DMS 273 (cell line): ENCODE results near the gene TSC22D4.

Source experiments
- DNase-seq: peaks from one replicate; lab custom pipeline; 2025; ENCODE audit not compliant: unreplicated experiment; lab: John Stamatoyannopoulos, UW

The TSC22D4 gene

DNA sequence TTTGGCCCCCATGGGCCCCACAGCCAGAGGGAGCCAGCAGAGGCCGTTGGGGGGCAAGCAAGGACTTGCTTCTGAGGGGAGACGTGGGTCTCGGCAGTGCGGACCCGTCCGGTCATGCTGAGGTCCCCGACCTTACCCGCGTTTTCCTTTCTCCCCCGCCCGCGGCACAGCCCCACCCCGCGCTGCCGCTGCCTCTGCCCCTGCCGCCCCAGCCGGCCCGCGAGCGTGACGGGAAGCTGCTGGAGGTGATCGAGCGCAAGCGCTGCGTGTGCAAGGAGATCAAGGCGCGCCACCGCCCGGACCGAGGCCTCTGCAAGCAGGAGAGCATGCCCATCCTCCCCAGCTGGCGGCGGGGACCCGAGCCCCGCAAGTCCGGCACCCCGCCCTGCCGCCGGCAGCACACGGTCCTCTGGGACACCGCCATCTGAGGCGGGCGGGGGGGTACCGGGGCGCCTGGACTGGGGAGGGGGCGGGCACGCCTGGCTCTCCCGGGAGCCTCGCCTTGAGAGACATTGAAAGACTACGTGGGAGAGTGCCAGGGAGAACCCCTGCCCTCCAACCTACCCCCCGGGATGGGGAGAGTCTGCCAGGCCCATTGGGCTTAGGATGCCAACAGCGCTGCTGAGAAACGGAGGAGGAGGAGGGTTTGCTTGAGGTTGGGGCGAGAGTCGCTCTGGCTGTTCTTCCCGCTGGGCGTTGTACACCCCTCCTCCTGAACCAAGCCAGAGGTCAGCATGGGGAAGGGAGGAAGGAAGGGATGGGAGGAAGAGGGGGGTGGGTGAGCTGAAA, 14.7 kb upstream of the TSC22D4 start:
- peak; percentile 84 for DNase-seq

DNA sequence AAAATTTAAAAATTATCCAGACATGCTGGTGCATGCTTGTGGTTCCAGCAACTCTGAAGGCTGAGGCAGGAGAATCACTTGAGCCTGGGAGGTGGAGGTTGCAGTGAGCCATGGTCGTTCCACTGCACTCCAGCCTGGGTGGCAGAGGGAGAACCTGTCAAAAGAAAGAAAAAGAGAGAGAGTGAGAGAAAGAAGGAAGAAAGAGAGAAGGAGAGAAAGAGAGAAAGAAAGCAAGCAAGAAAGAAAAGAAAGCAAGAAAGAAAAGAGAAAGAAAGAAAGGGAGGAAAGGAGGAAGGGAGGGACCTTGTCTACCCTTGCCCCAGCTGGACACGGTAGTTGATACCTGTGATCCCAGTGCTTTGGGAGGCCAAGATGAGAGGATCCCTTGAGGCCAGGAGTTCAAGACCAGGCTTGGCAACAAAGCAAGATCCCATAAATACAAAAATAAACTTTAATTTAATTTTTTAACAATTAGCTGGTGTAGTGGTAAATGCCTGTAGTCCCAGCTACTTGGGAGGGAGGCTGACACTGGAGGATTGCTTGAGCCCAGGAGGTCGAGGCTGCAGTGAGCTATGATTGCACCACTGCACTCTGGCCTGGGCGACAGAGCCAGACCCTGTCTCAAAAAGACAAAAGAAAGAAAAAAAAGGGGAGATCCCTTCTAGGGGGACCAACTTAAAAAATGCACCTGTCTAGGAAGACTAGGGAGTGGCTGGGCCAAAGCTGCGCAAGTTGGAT, 13.9 kb upstream of the TSC22D4 start:
- no peak for DNase-seq

- DNase-seq: no peak
These were observed 12.2 kb upstream of the TSC22D4 start for GRCh38 chr7:100491192-100491578.

DNA sequence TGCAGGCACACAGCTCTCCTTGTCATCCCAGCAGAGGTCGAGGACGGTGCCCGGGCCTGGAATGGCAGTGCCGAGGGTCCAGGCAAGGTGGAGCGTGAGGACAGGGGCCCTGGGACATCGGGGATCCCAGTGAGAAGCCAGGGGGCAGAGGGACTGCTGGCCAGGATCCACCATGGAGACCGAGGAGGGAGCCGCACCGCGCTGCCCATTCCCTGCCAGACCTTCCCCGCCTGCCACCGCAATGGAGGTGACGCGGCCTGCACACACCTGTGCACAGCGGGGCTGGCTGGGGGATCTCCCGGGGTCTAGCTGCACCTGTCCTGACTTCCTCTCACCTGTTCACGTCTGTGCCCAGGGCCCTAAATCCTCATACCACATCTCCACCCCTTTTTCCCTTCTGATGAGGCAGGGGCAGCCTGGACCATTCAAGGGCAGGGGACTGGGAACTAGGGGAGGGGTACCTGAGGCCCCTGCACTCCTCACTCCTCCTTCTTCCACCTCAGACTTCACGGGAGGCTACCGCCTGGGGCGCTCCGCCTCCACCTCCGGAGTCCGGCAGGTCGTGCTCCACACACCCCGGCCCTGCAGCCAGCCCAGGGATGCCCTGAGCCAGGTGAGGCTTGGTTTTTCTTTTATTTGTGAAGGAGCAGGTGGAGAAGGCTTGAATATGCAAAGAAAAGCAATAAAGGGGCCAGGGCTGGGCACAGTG, 11.6 kb upstream of the TSC22D4 start:
- no peak for DNase-seq

DNA sequence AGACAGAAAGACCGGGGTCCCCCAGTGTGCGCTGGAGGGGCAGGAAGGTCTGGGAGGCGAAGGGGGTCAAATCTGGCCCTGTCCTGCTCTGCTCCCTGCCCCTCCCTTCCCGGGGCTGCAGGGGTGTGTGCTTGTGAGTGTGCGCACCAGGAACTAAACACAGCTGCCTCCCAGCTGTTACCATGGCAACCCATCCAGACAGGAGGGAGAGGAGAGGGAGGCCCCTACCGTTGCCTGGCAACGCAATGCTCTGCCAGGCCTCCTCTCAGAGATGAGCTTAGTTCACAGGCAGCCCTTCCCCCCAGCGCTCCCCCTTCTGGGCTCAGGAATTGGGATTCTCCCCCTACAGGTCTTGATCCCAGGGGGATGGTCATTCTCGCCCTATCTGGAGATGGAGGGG, 10.8 kb upstream of the TSC22D4 start:
- peak; percentile 100 for DNase-seq

DNA sequence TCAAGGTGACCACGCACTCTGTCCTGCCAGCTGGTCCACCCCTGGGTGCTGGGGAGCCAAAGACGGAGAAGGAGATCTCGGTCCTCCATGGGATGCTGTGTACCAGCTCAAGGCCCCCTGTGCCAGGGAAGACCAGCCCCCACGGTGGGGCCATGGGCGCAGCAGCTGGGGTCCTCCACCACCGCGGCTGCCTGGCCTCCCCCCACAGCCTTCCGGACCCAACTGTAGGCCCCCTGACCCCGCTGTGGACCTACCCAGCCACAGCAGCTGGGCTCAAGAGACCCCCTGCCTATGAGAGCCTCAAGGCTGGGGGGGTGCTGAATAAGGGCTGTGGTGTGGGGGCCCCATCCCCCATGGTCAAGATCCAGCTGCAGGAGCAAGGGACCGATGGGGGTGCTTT, 10.1 kb upstream of the TSC22D4 start:
- no peak for DNase-seq

GRCh38 chr7:100488333-100489095, 9.5 kb upstream of the TSC22D4 start:
- no peak for DNase-seq

GRCh38 chr7:100486753-100487446, 7.9 kb upstream of the TSC22D4 start:
- peak; percentile 84 for DNase-seq

DNA sequence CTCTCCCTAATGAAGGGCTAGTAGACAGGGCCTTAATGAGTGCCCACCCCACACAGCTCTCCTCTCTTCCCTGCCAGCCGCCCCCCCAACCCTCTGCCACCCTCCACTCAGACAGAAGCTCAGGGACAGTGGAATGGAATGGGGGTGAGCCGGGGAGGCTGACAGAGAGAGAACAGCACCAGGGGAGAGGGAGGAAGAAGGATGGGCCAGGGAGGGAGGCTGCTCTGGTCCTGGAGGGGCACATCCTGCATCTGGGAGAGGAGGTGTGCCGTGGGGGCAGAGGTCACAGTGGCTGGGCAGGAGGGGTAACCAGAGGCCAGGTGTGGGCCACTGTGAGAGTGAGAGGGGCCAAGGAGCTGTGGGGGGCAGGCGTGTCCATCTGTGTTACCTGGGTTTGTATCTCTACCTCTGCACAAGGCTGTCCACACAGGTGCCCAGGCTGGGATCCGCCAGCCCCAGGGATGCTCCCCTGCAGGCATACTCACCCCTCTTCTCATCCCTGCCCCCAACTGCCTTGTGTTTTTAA, 7.2 kb upstream of the TSC22D4 start:
- DNase-seq: no peak

DNA sequence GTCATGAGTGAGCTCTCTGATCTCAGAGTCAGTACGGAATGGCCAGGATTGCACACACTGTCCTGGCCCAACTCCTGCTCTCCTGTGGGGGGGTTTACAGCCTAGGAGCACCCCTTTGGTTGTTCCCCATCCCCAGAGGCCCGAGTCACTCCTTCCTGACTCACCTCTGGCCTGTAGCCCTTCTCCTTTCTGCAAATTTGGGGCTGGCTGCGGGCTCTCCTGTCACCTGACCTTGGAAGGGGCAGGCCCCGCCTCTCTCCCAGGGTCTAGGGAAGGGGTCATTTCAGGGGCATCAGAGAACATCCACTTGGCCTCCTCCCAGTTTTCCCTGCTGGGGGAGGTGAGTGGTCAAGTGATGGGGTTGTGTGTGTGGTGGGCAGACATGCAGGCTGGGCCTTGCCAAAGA, 6.5 kb upstream of the TSC22D4 start:
- DNase-seq: no peak

GRCh38 chr7:100484673-100485045, 5.6 kb upstream of the TSC22D4 start:
- no peak for DNase-seq

- DNase-seq: peak; percentile 81
These were observed 5.0 kb upstream of the TSC22D4 start, which contains the start of gene NYAP1 for GRCh38 chr7:100483722-100484672. TSS of gene NYAP1 (plus strand) at chr7:100483927. CDS start at chr7:100485312, 1,385 bp downstream.

DNA sequence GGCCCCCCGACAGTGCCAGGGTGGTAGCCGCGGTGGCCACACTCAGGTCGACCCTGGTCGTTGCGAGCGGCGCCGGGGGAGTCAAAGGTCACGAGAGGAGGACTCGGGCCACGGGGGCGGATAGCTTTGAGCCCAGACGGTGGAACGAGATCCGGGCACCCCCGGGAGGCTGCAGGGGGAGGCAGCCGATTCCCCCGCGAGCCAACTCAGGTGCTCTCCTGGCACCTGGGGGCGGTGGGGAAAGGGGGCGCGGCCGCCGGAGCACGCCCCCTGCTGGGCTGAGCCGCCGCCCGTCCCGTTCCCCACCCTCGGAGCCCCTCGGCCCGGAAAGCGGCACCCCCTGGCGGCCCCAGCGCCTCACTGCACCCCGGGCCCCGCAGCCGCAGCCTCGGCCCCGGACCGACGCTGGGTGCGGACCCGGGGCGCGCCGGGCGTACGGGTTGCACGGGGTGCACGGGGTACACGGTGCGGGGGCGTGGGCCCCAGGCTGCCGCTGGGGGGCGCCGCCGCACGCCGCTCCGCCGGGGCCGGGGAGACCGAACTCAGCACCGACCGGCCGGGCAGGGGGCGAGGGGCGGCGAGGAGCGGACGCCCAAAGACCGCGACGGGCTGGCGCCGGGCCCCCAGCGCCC, 4.2 kb upstream of the TSC22D4 start:
- DNase-seq: peak; percentile 89

- no peak for DNase-seq
These were observed 3.7 kb upstream of the TSC22D4 start for GRCh38 chr7:100482728-100483089.

- DNase-seq: no peak
These were observed 2.5 kb upstream of the TSC22D4 start for GRCh38 chr7:100481466-100481865.

DNA sequence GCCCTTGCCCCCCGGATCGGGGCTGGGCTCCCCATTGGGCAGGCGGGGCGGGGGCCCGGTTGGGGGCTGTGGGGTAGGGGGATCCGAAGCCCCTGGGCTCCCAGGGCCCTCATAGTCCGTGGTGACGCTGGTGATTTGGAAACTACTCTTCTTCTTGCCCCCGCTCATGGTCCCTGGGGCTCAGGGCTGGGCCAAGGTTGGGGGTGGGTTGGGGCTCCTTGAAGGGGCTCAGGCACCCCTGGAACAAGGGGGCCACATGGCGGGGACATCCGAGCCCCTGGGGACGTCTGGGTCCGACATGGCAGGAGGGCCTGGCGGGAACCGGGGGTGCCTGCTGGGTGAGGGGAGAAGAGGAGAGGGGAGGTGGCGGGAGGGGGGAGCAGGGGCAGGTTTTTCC, 1.1 kb downstream of the TSC22D4 start:
- no peak for DNase-seq

- no peak for DNase-seq
These were observed 1.8 kb downstream of the TSC22D4 start for GRCh38 chr7:100476903-100477870.
